Measurements from ENCODE around the gene TIMP3. TPM values are rescaled to one million over a fixed set of nuclear protein-coding genes. Genes with fewer than 3 reads are reported as not detected.

The TIMP3 gene
- total RNA-seq: 13.2 and 29.2 TPM in 2 replicates

DNA sequence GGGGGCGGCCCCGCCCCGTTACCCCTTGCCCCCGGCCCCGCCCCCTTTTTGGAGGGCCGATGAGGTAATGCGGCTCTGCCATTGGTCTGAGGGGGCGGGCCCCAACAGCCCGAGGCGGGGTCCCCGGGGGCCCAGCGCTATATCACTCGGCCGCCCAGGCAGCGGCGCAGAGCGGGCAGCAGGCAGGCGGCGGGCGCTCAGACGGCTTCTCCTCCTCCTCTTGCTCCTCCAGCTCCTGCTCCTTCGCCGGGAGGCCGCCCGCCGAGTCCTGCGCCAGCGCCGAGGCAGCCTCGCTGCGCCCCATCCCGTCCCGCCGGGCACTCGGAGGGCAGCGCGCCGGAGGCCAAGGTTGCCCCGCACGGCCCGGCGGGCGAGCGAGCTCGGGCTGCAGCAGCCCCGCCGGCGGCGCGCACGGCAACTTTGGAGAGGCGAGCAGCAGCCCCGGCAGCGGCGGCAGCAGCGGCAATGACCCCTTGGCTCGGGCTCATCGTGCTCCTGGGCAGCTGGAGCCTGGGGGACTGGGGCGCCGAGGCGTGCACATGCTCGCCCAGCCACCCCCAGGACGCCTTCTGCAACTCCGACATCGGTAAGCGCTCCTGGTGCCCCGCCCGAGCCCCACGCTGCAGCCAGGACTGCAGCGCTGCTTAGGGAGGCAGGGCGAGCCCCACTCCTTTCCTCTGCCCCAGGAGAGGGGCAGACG, at the start of gene TIMP3:
TIMP3 (plus strand) TSS at position 169 of the 700 bp plus-strand sequence; CDS start at position 466, 297 bp downstream.

